Kidney (tissue), 22 donors: ENCODE measurements around the gene MAB21L2. TPM values are rescaled to one million over a fixed set of nuclear protein-coding genes. Genes with fewer than 3 reads are reported as not detected.
"Not testable (repeated sequence)": the region's sequence is repeated elsewhere in the genome, so short reads cannot be mapped to it uniquely, and the experiment has no call there.

ENCODE experiments used
- DNase-seq, 5 donors: peaks; one replicate each; pipeline ENCODE4 v3.0.0-alpha.2; 2013 to 2020
- FAIRE-seq: peaks from 2 replicates; lab custom pipeline; 2012; peaks lifted over from hg19 to GRCh38; lab: Jason Lieb, UNC
- H3K27ac ChIP-seq, 2 donors: one replicate each; pipeline ENCODE4 v1.7.0; 2013; ENCODE audit warnings: low read depth in 2 of 2, low read length in 2 of 2, inconsistent platforms in 1 of 2
- H3K27me3 ChIP-seq: one replicate; pipeline ENCODE4 v1.7.1; 2013; ENCODE audit warnings: low read length, inconsistent platforms; ENCODE audit not compliant: control insufficient read depth, insufficient read depth
- H3K36me3 ChIP-seq, 3 donors: one replicate each; pipeline versions ENCODE4 v1.7.0 to v1.7.1; 2013; ENCODE audit warnings: low read length in 3 of 3, control low read depth in 1 of 3, inconsistent platforms in 1 of 3; ENCODE audit not compliant: insufficient read depth in 3 of 3, control insufficient read depth in 2 of 3
- H3K4me1 ChIP-seq, 3 donors: one replicate each; pipeline versions ENCODE4 v1.7.0 to v1.7.1; 2013; ENCODE audit warnings: low read length in 3 of 3, inconsistent platforms in 1 of 3, low read depth in 1 of 3; ENCODE audit not compliant: control insufficient read depth in 2 of 3, insufficient read depth in 2 of 3
- H3K4me3 ChIP-seq, 3 donors: one replicate each; pipeline versions ENCODE4 v1.7.0 to v1.8.1; 2013; ENCODE audit warnings: low read length in 3 of 3, control low read depth in 1 of 3, inconsistent platforms in 1 of 3
- H3K9ac ChIP-seq, 3 donors: one replicate each; pipeline versions ENCODE4 v1.7.0 to v1.7.1; 2013; ENCODE audit warnings: low read length in 3 of 3, control low read depth in 1 of 3, inconsistent platforms in 1 of 3
- H3K9me3 ChIP-seq, 3 donors: one replicate each; pipeline versions ENCODE4 v1.7.0 to v1.7.1; 2013; ENCODE audit warnings: low read length in 3 of 3, control low read depth in 1 of 3, inconsistent platforms in 1 of 3; ENCODE audit not compliant: control insufficient read depth in 2 of 3, insufficient read depth in 1 of 3
- CTCF ChIP-seq: IDR thresholded peaks from 3 replicates; pipeline ENCODE4 v1.5.1; 2012; ENCODE audit warnings: mild to moderate bottlenecking, moderate library complexity, borderline replicate concordance; ENCODE audit not compliant: insufficient read depth; ENCODE audit errors: extremely low read depth
- intact Hi-C: fragments of 100-400 bp; cut with DNase I; formaldehyde crosslinking; loops from one replicate; pipeline ENCODE4 v1.11.1; 2022
- long read RNA-seq, 10 donors: library from polyadenylated mRNA in 1 of 10; unstranded in 1 of 10; transcript quantifications; one replicate each; pipeline ENCODE4 v2.0.0 and lab custom pipeline, GENCODE V29; 2021 to 2026
- polyA plus RNA-seq: library from polyadenylated mRNA; stranded (reverse); fragments of 350-450 nt; fragmentation: Illumina TruSeq; extraction: RNeasy Lipid Tissue Mini Kit (QIAGEN cat#74804); gene quantifications from one replicate; pipeline ENCODE4 v1.2.3, GENCODE V29; 2014; ENCODE audit warnings: low read depth, low replicate concordance; ENCODE audit not compliant: insufficient read depth
- total RNA-seq: library from RNA; stranded (reverse); fragmentation: NEBNext Ultra II Directional; extraction: Animal tissue kit (Norgen Biotek cat#: 25700); gene quantifications from one replicate; pipeline ENCODE4 v1.2.1, GENCODE V29; 2021
- donor health status: control.
- donor health status: control.
- donor health status: control.
- donor health status: control.
- donor health status: control.
- donor health status: DM: yes; HTN: yes; CAD: no.
- donor health status: Normal renal cell carcinoma (clear cell type).

Gene MAB21L2
- 0.09 TPM for total RNA-seq
- polyA plus RNA-seq: not detected
- long read RNA-seq, donor 1: 0 reads
- long read RNA-seq, donor 2: 0 reads
- long read RNA-seq, donor 3, partial matches to known transcripts: 0 of 1 reads
- long read RNA-seq, donor 3, other reads (novel, unspliced or antisense): 0 of 1 reads
- long read RNA-seq, donor 4: 0 reads
- long read RNA-seq, donor 5: 0 reads
- long read RNA-seq, donor 6: 0 reads
- long read RNA-seq, donor 7: 0 reads
- long read RNA-seq, donor 8: 0 reads
- long read RNA-seq, donor 9: 0 reads
- long read RNA-seq, donor 10: 0 reads

GRCh38 chr4:150582146-150582872 lies at the start of gene MAB21L2:
Gene MAB21L2, plus strand, starts transcription at chr4:150582151. Its CDS starts 879 bp downstream, at chr4:150583030.
- no peak within 1 kb of the TSS for H3K9ac ChIP-seq
- H3K4me1 ChIP-seq: no peaks in the 10 kb centered on the region
- H3K9me3 ChIP-seq: no peaks in the 10 kb centered on the region
- FAIRE-seq (no peak), DNase-seq (peak in 4 of 5 donors; percentile 22 to 65 (median 48))
- intact Hi-C loops: no loop called here
- no peak for TF ChIP-seq CTCF
- no peaks in the 10 kb centered on the region for H3K36me3 ChIP-seq
- H3K27me3 ChIP-seq: peaks cover 56% of the 10 kb centered on the region
- H3K4me3 ChIP-seq: peak within 1 kb of the TSS; percentile 31 to 41 (median 36)
- no peak within 1 kb of the TSS for H3K27ac ChIP-seq

GRCh38 chr4:150533673-150534072 lies 48.3 kb upstream of the MAB21L2 start:
- intact Hi-C loops: no loop called here
- no peak for DNase-seq
- H3K36me3 ChIP-seq: no peaks in the 10 kb centered on the region
- H3K4me1 ChIP-seq: no peaks in the 10 kb centered on the region
- no peak for FAIRE-seq
- no peaks in the 10 kb centered on the region for H3K9me3 ChIP-seq
- TF ChIP-seq CTCF: no peak
- H3K27ac ChIP-seq: no peak overlapping the region
- H3K9ac ChIP-seq: no peak overlapping the region
- no peak overlapping the region for H3K4me3 ChIP-seq
- no peaks in the 10 kb centered on the region for H3K27me3 ChIP-seq

GRCh38 chr4:150534818-150535217 lies 47.1 kb upstream of the MAB21L2 start:
- DNase-seq: no peak

GRCh38 chr4:150537911-150538310 lies 44.0 kb upstream of the MAB21L2 start:
- intact Hi-C loops, FAIRE-seq: not testable (repeated sequence)

More at GRCh38 chr4:150534818-150535217, 47.1 kb upstream of the MAB21L2 start:
- H3K9me3 ChIP-seq: no peaks in the 10 kb centered on the region
- H3K4me3 ChIP-seq: no peak overlapping the region
- no peaks in the 10 kb centered on the region for H3K36me3 ChIP-seq
- H3K9ac ChIP-seq: no peak overlapping the region
- no peak overlapping the region for H3K27ac ChIP-seq
- no peak for TF ChIP-seq CTCF
- H3K27me3 ChIP-seq: no peaks in the 10 kb centered on the region
- intact Hi-C loops: no loop called here
- H3K4me1 ChIP-seq: no peaks in the 10 kb centered on the region
- FAIRE-seq: no peak

More at GRCh38 chr4:150537911-150538310, 44.0 kb upstream of the MAB21L2 start:
- not testable (repeated sequence) for H3K4me1 ChIP-seq, H3K9ac ChIP-seq, H3K9me3 ChIP-seq, H3K4me3 ChIP-seq, DNase-seq, H3K27ac ChIP-seq, H3K36me3 ChIP-seq, H3K27me3 ChIP-seq
